Measurements from ENCODE around the gene RCC2.

DNA sequence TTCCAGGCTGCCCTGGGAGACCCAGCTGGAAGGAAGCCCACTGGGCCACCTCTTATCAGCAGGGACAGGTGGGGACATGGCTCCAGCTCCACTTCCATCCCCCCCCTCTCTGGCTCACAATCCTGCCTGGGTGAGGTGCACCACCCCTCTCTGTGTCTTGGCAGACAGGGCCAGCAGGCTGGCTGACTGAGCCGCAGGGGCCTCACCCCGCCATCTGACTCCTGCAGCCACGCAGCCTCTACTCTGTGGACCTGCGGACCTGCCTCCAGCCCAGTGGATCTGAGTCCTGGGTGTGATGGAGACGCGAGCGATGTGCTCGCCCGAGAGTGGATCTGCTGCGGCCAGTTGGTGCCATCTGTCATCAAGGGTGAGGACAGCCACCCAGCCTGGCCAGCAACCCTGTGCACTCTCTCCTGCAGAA lies 30.1 kb downstream of the RCC2 start:
- TF ChIP-seq, protein P1, sequence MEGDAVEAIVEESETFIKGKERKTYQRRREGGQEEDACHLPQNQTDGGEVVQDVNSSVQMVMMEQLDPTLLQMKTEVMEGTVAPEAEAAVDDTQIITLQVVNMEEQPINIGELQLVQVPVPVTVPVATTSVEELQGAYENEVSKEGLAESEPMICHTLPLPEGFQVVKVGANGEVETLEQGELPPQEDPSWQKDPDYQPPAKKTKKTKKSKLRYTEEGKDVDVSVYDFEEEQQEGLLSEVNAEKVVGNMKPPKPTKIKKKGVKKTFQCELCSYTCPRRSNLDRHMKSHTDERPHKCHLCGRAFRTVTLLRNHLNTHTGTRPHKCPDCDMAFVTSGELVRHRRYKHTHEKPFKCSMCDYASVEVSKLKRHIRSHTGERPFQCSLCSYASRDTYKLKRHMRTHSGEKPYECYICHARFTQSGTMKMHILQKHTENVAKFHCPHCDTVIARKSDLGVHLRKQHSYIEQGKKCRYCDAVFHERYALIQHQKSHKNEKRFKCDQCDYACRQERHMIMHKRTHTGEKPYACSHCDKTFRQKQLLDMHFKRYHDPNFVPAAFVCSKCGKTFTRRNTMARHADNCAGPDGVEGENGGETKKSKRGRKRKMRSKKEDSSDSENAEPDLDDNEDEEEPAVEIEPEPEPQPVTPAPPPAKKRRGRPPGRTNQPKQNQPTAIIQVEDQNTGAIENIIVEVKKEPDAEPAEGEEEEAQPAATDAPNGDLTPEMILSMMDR (IDR thresholded peaks at IDR 0.05) = no peak
- TF ChIP-seq POLR2A (IDR thresholded peaks at IDR 0.05) = no peak

All from uterus (tissue), 2 donors.